Kidney epithelial cell (primary cell): Measurements from ENCODE around the gene PLA1A. TPM values are rescaled to one million over a fixed set of nuclear protein-coding genes. Genes with fewer than 3 reads are reported as not detected.
"Not testable (repeated sequence)": the region's sequence is repeated elsewhere in the genome, so short reads cannot be mapped to it uniquely, and the experiment has no call there.

ENCODE experiments used
- DNase-seq: peaks from one replicate; pipeline ENCODE4 v3.0.0-alpha.2; 2010; ENCODE audit warnings: low read depth
- H3K27me3 ChIP-seq: 2 replicates; pipeline ENCODE4 v1.6.0; 2011; ENCODE audit warnings: low read length; ENCODE audit not compliant: control insufficient read depth, insufficient read depth
- H3K36me3 ChIP-seq: 2 replicates; pipeline ENCODE4 v1.5.1; 2011; ENCODE audit warnings: low read length; ENCODE audit not compliant: control insufficient read depth, insufficient read depth
- H3K4me3 ChIP-seq: 2 replicates; pipeline ENCODE4 v1.5.1; 2011; ENCODE audit warnings: low read depth, mild to moderate bottlenecking, control low read depth, low read length
- CTCF ChIP-seq: IDR thresholded peaks from 2 replicates; pipeline ENCODE4 v1.5.1; 2011; ENCODE audit warnings: mild to moderate bottlenecking, moderate library complexity, low read length, control low read depth, inconsistent platforms; ENCODE audit not compliant: insufficient read depth, poor library complexity, severe bottlenecking
- total RNA-seq: library from RNA; depleted of rRNA; stranded (reverse); fragments of >200 nt; gene quantifications from 2 replicates; pipeline ENCODE4 v1.2.3, GENCODE V29; 2015

PLA1A gene
- 0.75 and 1.4 TPM in 2 replicates for total RNA-seq

- Histone ChIP-seq H3K36me3 (no peaks in the 10 kb centered on the region), H3K4me3 (no peak within 1 kb of the TSS), H3K27me3 (no peaks in the 10 kb centered on the region)
- no peak for DNase-seq
- TF ChIP-seq CTCF: no peak
Measured at GRCh38 chr3:119597548-119598288, at the start of gene PLA1A. TSS of gene PLA1A (plus strand) at chr3:119597885. CDS start at chr3:119597914, 29 bp downstream.

GRCh38 chr3:119548341-119548740 is 49.3 kb upstream of the PLA1A start:
- H3K4me3 ChIP-seq: no peak overlapping the region
- TF ChIP-seq CTCF: no peak
- H3K36me3 ChIP-seq: no peaks in the 10 kb centered on the region
- H3K27me3 ChIP-seq: no peaks in the 10 kb centered on the region
- no peak for DNase-seq

GRCh38 chr3:119550192-119550910 is 47.3 kb upstream of the PLA1A start:
- TF ChIP-seq CTCF: no peak
- Histone ChIP-seq H3K4me3 (no peak overlapping the region), H3K27me3 (no peaks in the 10 kb centered on the region), H3K36me3 (no peaks in the 10 kb centered on the region)
- no peak for DNase-seq

GRCh38 chr3:119551598-119551997 is 46.1 kb upstream of the PLA1A start:
- DNase-seq: no peak
- Histone ChIP-seq H3K4me3 (no peak overlapping the region), H3K36me3 (no peaks in the 10 kb centered on the region), H3K27me3 (no peaks in the 10 kb centered on the region)
- no peak for TF ChIP-seq CTCF

GRCh38 chr3:119552928-119553327 is 44.8 kb upstream of the PLA1A start:
- not testable (repeated sequence) for DNase-seq, H3K4me3 ChIP-seq, H3K36me3 ChIP-seq, H3K27me3 ChIP-seq

GRCh38 chr3:119553823-119554415 is 43.8 kb upstream of the PLA1A start:
- no peak for TF ChIP-seq CTCF
- H3K4me3 ChIP-seq: no peak overlapping the region
- no peaks in the 10 kb centered on the region for H3K27me3 ChIP-seq
- DNase-seq: no peak
- H3K36me3 ChIP-seq: no peaks in the 10 kb centered on the region
